Natural killer cell (primary cell): Measurements from ENCODE around the gene FBXO28. TPM values are rescaled to one million over a fixed set of nuclear protein-coding genes. Genes with fewer than 3 reads are reported as not detected.

Experiments used
- ATAC-seq, 3 donors: fragments of 150-1000 bp in 2 of 3; fragments of 200-7000 bp in 1 of 3; cut with Tn5 transposase; 1 replicate in 1 of 3; 2 replicates in 2 of 3; pipeline ENCODE4 v1.10.0; 2021; ENCODE audit warnings: mild to moderate bottlenecking in 2 of 3, moderate library complexity in 2 of 3
- DNase-seq, 2 donors: peaks; one replicate each; pipeline versions ENCODE4 v3.0.0 to v3.0.0-alpha.2; 2013 to 2021; ENCODE audit warnings: mixed read lengths in 1 of 2
- H3K27ac ChIP-seq: one replicate; pipeline ENCODE4 v1.5.1; 2013; ENCODE audit warnings: mild to moderate bottlenecking, low read length
- H3K27me3 ChIP-seq: one replicate; pipeline ENCODE4 v1.6.1; 2013; ENCODE audit warnings: low read length; ENCODE audit not compliant: control insufficient read depth, insufficient read depth
- H3K36me3 ChIP-seq: one replicate; pipeline ENCODE4 v1.6.1; 2013; ENCODE audit warnings: low read length; ENCODE audit not compliant: control insufficient read depth, insufficient read depth
- H3K4me1 ChIP-seq: one replicate; pipeline ENCODE4 v1.6.1; 2013; ENCODE audit warnings: low read length; ENCODE audit not compliant: control insufficient read depth, insufficient read depth
- H3K4me3 ChIP-seq: one replicate; pipeline ENCODE4 v1.5.1; 2013; ENCODE audit warnings: low read length
- H3K9me3 ChIP-seq: one replicate; pipeline ENCODE4 v1.6.1; 2013; ENCODE audit warnings: low read length; ENCODE audit not compliant: control insufficient read depth, insufficient read depth
- H3K27ac Mint-ChIP-seq, 2 donors: one replicate each; pipeline ENCODE4 v1.8.0; 2022; ENCODE audit warnings: mild to moderate bottlenecking in 2 of 2, mixed read lengths in 2 of 2, moderate library complexity in 1 of 2
- H3K27me3 Mint-ChIP-seq, 2 donors: one replicate each; pipeline ENCODE4 v1.8.0; 2022; ENCODE audit warnings: low read depth in 2 of 2, mixed read lengths in 2 of 2
- H3K36me3 Mint-ChIP-seq: one replicate; pipeline ENCODE4 v1.8.0; 2022; ENCODE audit warnings: mixed read lengths
- H3K4me1 Mint-ChIP-seq, 2 donors: one replicate each; pipeline ENCODE4 v1.8.0; 2022; ENCODE audit warnings: mixed read lengths in 2 of 2
- H3K4me3 Mint-ChIP-seq: one replicate; pipeline ENCODE4 v1.8.0; 2022; ENCODE audit warnings: mild to moderate bottlenecking, moderate library complexity, mixed read lengths
- H3K9me3 Mint-ChIP-seq, 2 donors: one replicate each; pipeline ENCODE4 v1.8.0; 2022; ENCODE audit warnings: mixed read lengths in 2 of 2
- WGBS: methylation state at CpG from one replicate; pipeline ENCODE4 v1.1.7; 2013; ENCODE audit warnings: missing lambda C conversion rate; ENCODE audit not compliant: insufficient coverage; 5-methylcytosine and 5-hydroxymethylcytosine counted together
- intact Hi-C: fragments of 100-400 bp; cut with micrococcal nuclease; formaldehyde crosslinking; loops from one replicate; pipeline ENCODE4 v1.14.2; 2022
- total RNA-seq, 4 donors: library from RNA; stranded (reverse); fragments of 120-200 nt in 1 of 4; gene quantifications; one replicate each; pipeline versions ENCODE4 v1.2.3 to v1.2.4, GENCODE V29; 2013 to 2022
- TF ChIP-seq, protein P1 (sequence below): fragments of 200-600 bp; IDR thresholded peaks from one replicate; pipeline ENCODE4 v1.8.0; 2022; ENCODE audit warnings: antibody characterized with exemption

Gene FBXO28
- total RNA-seq, 3 donors from 2014 or later (not counting 1 experiment from before 2014, with no cell fraction given), result 26.2 to 28.4 (median 28.1) TPM

DNA sequence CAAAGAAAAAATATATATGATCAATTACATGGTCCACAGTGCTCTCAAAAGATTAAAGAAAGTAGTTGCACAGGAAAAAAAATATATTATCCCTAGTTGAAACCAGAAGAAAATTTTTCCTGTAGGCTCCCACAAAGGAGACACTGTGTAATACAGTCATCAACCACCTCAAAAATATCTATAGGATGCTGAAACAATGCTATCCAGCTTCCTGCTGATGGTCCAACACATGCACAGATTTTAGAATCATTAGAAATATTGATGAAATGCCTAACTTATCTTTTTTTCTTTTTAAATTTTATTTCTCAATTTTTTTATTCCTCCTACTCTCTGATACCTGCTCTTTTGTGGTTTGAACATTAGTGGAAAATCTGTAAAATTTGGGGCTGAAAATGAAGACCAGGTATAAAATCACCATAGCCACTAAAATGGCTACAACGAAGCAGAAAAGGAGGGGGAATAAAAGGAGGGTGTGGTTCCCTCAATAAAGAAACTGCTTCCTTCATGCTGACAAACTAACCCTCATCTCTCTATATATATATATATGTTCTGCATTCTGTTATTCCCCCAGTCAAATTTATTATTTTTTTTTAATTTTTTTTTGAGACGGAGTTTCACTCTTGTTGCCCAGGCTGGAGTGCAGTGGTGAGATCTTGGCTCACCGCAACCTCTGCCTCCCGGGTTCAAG is 28.3 kb upstream of the FBXO28 start:
- 96% methylated on average over 3 of the region's 4 CpGs for WGBS
- Histone ChIP-seq H3K4me1 (no peaks in the 10 kb centered on the region), H3K9me3 (no peaks in the 10 kb centered on the region), H3K4me3 (no peak overlapping the region), H3K27me3 (no peaks in the 10 kb centered on the region), H3K27ac (no peak overlapping the region), H3K36me3 (no peaks in the 10 kb centered on the region)
- no peaks in the 10 kb centered on the region for H3K36me3 Mint-ChIP-seq
- peaks cover 28 to 58% of the 10 kb centered on the region in 2 donors for H3K27me3 Mint-ChIP-seq
- H3K27ac Mint-ChIP-seq, result no peak overlapping the region
- H3K4me3 Mint-ChIP-seq, result no peak overlapping the region
- ATAC-seq (no peak), DNase-seq (no peak)
- TF ChIP-seq, protein P1, sequence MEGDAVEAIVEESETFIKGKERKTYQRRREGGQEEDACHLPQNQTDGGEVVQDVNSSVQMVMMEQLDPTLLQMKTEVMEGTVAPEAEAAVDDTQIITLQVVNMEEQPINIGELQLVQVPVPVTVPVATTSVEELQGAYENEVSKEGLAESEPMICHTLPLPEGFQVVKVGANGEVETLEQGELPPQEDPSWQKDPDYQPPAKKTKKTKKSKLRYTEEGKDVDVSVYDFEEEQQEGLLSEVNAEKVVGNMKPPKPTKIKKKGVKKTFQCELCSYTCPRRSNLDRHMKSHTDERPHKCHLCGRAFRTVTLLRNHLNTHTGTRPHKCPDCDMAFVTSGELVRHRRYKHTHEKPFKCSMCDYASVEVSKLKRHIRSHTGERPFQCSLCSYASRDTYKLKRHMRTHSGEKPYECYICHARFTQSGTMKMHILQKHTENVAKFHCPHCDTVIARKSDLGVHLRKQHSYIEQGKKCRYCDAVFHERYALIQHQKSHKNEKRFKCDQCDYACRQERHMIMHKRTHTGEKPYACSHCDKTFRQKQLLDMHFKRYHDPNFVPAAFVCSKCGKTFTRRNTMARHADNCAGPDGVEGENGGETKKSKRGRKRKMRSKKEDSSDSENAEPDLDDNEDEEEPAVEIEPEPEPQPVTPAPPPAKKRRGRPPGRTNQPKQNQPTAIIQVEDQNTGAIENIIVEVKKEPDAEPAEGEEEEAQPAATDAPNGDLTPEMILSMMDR, result no peak
- intact Hi-C loops, result no loop called here
- no peaks in the 10 kb centered on the region for H3K4me1 Mint-ChIP-seq
- H3K9me3 Mint-ChIP-seq, result no peaks in the 10 kb centered on the region

DNA sequence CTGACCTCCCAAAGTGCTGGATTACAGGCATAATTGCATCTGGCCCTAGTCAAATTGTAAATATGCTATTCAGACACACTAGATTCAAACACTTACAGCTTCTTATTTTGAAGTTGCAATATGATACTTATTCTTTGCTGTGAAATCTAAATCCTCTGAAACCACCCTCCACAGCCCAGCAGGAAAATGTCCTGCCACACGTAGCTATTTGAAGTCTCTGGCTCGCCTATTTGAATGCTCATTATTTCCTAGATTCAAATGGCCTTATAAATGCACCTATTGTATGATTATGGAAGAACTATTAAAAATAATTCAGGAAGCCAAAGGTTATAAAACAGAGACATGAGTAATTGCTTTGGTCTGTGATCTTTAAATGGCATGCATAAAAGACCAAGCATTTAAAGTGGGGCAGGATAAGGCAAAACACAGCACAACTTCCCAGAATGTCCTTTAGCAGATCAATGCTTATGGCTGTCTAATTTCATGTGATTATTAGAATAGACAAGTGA is 26.6 kb upstream of the FBXO28 start:
- peaks cover 29 to 41% of the 10 kb centered on the region in 2 donors for H3K27me3 Mint-ChIP-seq
- H3K4me3 ChIP-seq, result no peak overlapping the region
- no peaks in the 10 kb centered on the region for H3K4me1 Mint-ChIP-seq
- H3K36me3 ChIP-seq, result no peaks in the 10 kb centered on the region
- no peaks in the 10 kb centered on the region for H3K4me1 ChIP-seq
- no peak for DNase-seq
- intact Hi-C loops, result no loop called here
- no peaks in the 10 kb centered on the region for H3K9me3 ChIP-seq
- TF ChIP-seq, protein P1, result no peak
- no peaks in the 10 kb centered on the region for H3K27me3 ChIP-seq
- no peaks in the 10 kb centered on the region for H3K36me3 Mint-ChIP-seq
- H3K9me3 Mint-ChIP-seq, result no peaks in the 10 kb centered on the region
- WGBS, result no CpG with 5 or more reads among the region's 2 CpGs
- H3K27ac Mint-ChIP-seq, result no peak overlapping the region
- ATAC-seq, result no peak
- no peak overlapping the region for H3K27ac ChIP-seq
- H3K4me3 Mint-ChIP-seq, result no peak overlapping the region

DNA sequence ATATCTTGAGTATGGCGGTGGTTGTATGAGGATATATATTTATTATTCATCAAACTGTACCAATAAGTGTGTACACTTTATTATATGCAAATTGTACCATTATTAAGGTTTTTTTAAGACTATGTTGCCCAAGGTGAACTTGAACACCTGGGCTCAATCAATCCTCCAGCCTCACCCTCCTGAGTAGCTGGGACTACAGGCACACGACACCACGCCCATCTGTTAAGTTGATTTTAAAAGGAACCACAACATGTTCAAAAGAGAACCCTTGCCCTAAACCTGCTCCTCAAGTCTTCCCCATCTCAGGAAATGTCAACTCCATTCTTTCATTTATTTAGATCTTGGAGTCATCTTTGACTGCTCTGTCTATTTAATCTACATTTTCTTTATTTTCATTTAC is 24.3 kb upstream of the FBXO28 start:
- Histone ChIP-seq H3K27me3 (no peaks in the 10 kb centered on the region), H3K4me1 (no peaks in the 10 kb centered on the region), H3K4me3 (no peak overlapping the region), H3K9me3 (no peaks in the 10 kb centered on the region), H3K36me3 (no peaks in the 10 kb centered on the region), H3K27ac (no peak overlapping the region)
- H3K4me3 Mint-ChIP-seq, result no peak overlapping the region
- DNase-seq (no peak), ATAC-seq (no peak)
- H3K9me3 Mint-ChIP-seq, result no peaks in the 10 kb centered on the region
- intact Hi-C loops, result no loop called here
- 67% methylated on average over 2 of the region's 3 CpGs for WGBS
- TF ChIP-seq, protein P1, result no peak
- H3K27ac Mint-ChIP-seq, result no peak overlapping the region
- no peaks in the 10 kb centered on the region for H3K4me1 Mint-ChIP-seq
- H3K27me3 Mint-ChIP-seq, result peaks cover 27 to 29% of the 10 kb centered on the region in 2 donors
- no peaks in the 10 kb centered on the region for H3K36me3 Mint-ChIP-seq

DNA sequence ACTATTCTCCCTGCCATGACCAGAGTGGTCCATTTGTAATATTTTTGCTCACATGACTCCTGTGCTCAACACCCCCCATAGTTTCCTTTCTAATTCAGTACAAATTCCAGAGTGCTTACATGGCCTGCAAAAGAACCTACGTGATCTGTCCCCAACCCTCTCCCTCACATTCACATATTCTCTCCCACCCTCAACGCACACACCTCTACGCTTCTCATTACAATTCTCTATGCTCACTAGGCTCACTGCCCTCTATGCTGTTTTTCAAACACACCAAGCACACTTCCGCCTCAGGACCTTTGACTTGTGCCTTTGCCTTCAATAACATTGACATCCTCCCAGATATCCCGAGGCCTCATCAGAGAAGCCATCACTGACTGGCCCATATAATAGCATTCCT is 23.8 kb upstream of the FBXO28 start:
- TF ChIP-seq, protein P1, result no peak
- intact Hi-C loops, result no loop called here
- H3K4me3 Mint-ChIP-seq, result no peak overlapping the region
- no peaks in the 10 kb centered on the region for H3K9me3 Mint-ChIP-seq
- 93% methylated on average over 5 of the region's 5 CpGs for WGBS
- Histone ChIP-seq H3K9me3 (no peaks in the 10 kb centered on the region), H3K4me1 (no peaks in the 10 kb centered on the region), H3K27ac (no peak overlapping the region), H3K4me3 (no peak overlapping the region), H3K36me3 (no peaks in the 10 kb centered on the region), H3K27me3 (no peaks in the 10 kb centered on the region)
- no peaks in the 10 kb centered on the region for H3K36me3 Mint-ChIP-seq
- ATAC-seq, result no peak
- peaks cover 28 to 32% of the 10 kb centered on the region in 2 donors for H3K27me3 Mint-ChIP-seq
- H3K27ac Mint-ChIP-seq, result no peak overlapping the region
- no peak for DNase-seq
- H3K4me1 Mint-ChIP-seq, result no peaks in the 10 kb centered on the region
